AG10803 (cell line): ENCODE results near the gene TMIGD2.

Experiments
- DNase-seq: peaks from one replicate; pipeline ENCODE4 v3.0.0; 2010; ENCODE audit warnings: low read depth
- H3K4me3 ChIP-seq: 2 replicates; pipeline ENCODE4 v1.5.1; 2011; ENCODE audit warnings: mild to moderate bottlenecking, low read length, control low read depth
- CTCF ChIP-seq: conservative IDR thresholded peaks from 2 replicates; pipeline ENCODE4 v1.5.1; 2011; ENCODE audit warnings: mild to moderate bottlenecking, low read length, control low read depth, inconsistent platforms

TMIGD2 gene

GRCh38 chr19:4301590-4302242 lies 473 bp downstream of the TMIGD2 start:
- H3K4me3 ChIP-seq = no peak overlapping the region
- no peak for TF ChIP-seq CTCF
- DNase-seq = no peak

- no peak for TF ChIP-seq CTCF
- no peak for DNase-seq
Measured at GRCh38 chr19:4300589-4300988, 1.6 kb downstream of the TMIGD2 start.

DNA sequence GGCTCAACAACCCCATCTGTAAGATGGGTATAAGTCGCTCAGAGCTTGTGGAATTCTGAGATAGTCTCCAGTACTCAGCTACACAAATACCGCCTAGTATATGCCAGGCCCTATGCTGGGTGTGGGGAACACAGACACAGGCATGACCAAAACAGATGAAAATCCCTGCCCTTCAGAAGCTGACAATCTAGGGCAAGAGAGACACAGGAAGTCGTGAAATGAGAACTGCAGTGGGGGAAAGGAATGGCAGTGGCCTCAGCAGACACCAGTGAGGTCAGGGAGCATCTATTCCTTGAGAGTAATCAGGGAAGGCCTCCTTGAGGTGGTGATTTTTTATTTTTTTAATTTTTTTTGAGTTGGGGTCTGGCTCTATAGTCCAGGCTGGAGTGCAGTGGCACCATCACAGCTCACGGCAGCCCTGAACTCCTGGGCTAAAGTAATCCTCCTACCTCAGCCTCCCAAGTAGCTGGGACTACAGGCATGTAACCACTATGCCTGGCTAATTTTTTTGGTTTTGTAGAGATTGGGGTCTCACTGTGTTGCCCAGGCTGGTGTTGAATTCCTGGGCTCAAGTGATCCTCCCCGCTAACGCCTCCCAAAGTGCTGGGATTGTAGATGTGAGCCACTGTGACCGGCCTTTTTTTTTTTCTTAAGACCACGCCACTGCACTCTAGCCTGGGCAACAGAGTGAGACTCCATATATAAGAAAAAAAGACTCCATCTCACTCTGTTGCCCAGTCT lies 3.2 kb downstream of the TMIGD2 start:
- no peak overlapping the region for H3K4me3 ChIP-seq
- no peak for TF ChIP-seq CTCF
- no peak for DNase-seq

More at GRCh38 chr19:4300589-4300988, 1.6 kb downstream of the TMIGD2 start:
- H3K4me3 ChIP-seq = no peak overlapping the region

DNA sequence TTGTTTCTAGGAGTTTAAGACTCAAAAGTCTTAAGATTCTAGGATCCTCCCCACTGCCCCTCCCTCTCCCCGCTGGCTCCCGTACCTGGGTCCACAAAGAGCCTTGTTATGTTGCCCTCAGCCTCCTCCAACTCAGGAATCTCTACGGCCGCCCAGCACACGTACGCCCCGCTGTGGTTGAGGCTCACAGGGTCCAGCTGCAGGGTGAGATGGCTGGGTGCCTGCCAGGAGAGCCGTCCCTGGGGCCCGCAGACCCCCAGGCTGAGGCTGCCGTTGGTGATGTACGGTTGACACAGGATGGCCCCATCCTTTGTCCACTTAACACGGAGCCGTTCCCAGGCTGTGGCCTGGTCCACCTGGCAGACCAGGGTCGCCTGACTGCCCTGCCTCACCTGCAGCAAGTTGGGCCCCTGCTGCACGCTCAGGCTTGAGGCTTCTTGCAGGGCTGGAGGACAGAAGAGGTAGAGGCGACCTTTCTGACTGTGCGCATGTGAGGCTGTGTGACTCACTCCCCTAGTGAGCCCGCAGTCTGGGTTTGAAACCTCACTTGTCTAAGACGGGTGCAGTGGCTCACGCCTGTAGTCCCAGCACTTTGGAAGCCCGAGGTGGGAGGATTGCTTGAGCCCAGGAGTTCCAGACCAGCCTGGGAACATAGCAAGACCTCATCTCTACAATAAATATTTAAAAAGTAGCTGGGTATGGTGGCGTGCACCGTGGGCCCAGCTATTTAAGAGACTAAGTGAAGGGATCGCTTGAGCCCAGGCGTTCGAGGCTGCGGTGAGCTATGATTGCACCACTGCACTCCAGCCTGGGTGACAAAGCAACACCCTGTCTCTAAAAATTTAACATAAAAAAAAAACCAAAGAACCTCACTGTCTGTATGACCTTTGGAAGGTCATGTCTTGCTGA lies 4.0 kb downstream of the TMIGD2 start:
- no peak for DNase-seq
- no peak for TF ChIP-seq CTCF
- H3K4me3 ChIP-seq = no peak overlapping the region

DNA sequence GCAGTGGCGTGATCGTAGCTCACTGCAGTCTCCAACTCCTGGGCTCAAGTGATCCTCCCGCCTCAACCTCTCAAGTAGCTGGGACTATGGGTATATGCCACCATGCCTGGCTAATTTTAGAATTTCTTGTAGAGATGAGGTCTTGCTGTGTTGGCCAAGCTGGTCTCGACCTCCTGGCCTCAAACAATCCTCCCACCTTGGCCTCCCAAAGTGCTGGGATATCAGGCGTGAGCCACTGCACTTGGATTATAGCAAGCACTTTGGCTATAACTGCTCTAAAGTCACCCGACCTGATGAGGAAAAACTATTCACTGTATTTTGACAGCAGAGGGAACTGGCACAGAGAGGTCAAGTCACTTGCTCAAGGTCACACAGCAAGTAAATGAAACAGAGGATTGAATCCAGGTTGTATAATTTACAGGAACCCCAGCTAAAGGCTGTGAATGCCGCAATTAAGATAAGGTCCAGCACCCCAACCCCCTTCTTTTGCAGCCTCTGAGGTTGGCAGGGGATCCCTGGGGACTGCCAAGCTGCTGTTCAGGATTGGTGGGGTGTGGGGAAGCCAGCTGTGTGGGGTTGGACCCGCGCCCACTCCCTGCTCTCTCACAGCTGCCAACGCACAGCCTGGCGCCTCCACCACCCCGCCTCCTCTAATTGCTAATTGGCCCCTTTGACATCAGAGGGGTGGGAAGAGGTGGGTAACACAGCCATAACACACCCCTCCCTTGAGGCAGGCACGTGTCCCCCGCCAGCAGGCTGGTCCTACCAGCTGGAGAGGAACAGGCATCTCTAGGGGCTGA lies 6.0 kb downstream of the TMIGD2 start:
- no peak overlapping the region for H3K4me3 ChIP-seq
- TF ChIP-seq CTCF = no peak
- DNase-seq = peak; percentile 12

DNA sequence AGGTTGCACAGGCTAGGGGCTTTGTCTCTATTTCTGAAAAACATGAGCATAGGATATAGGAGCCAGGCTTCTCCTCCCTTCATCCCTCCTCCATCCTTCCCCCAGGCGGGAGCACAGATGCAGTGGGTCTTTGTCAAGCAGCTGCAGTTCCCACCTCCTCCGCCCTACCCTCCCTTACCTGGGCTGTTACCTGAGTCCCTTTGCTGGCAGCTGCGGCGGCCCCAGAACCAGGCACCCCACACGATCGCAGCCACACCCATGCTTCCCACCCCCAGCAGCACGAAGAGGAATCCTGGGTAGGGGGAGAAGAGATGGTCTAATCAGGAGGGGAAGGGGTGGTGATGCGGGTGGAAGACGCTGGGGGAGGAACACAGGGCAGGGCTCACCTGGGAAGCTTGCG lies 7.8 kb downstream of the TMIGD2 start:
- no peak for DNase-seq
- TF ChIP-seq CTCF = no peak
- no peak overlapping the region for H3K4me3 ChIP-seq
